Endothelial cell of umbilical vein (primary cell): ENCODE data around the gene HTR3D. TPM values are rescaled to one million over a fixed set of nuclear protein-coding genes. Genes with fewer than 3 reads are reported as not detected.

Experiments used
- BruUV-seq: library from RNA; stranded (reverse); fragments of 400-500 nt; replicated peaks from 2 replicates; lab custom pipeline; 2021; lab: Mats Ljungman, UMichigan
- CTCF ChIA-PET: fragments of 300-600, 350-600 bp; sonication (Branson Sonifier 250); formaldehyde crosslinking; loops from one replicate; lab custom pipeline; 2021; ENCODE audit warnings: antibody characterized with exemption, inconsistent platforms; lab: Charles Lee
- POLR2A ChIA-PET: fragments of 300-600, 350-600 bp; sonication (Branson Sonifier 250); formaldehyde crosslinking; loops from one replicate; lab custom pipeline; 2021; ENCODE audit warnings: antibody characterized with exemption, inconsistent platforms; lab: Charles Lee
- DNase-seq: peaks from one replicate; pipeline ENCODE4 v3.0.0-alpha.2; 2011; ENCODE audit warnings: low read depth, low spot score
- FAIRE-seq: peaks from 2 replicates; lab custom pipeline; 2011; peaks lifted over from hg19 to GRCh38; lab: Jason Lieb, UNC
- H2AFZ ChIP-seq: 2 replicates; pipeline ENCODE4 v1.6.0; 2012; ENCODE audit warnings: low read depth, low read length, control low read depth, inconsistent platforms
- H3K27ac ChIP-seq: 2 replicates; pipeline ENCODE4 v1.5.1; 2011; ENCODE audit warnings: low read depth, mild to moderate bottlenecking, control low read depth, low read length, moderate library complexity; ENCODE audit not compliant: insufficient read depth
- H3K27me3 ChIP-seq, 2 experiments: 2 replicates each; pipeline versions ENCODE4 v1.6.0 to v1.6.1; 2011; ENCODE audit warnings: low read length in 2 of 2, mixed read lengths in 1 of 2; ENCODE audit not compliant: control insufficient read depth in 2 of 2, insufficient read depth in 2 of 2
- H3K36me3 ChIP-seq, 2 experiments: 2 replicates in 1 of 2; 3 replicates in 1 of 2; pipeline ENCODE4 v1.5.1; 2011; ENCODE audit warnings: low read length in 2 of 2, mild to moderate bottlenecking in 1 of 2, moderate library complexity in 1 of 2; ENCODE audit not compliant: control insufficient read depth in 2 of 2, insufficient read depth in 2 of 2; ENCODE audit errors: extremely low read depth in 1 of 2
- H3K4me1 ChIP-seq: 3 replicates; pipeline ENCODE4 v1.5.1; 2011; ENCODE audit warnings: mild to moderate bottlenecking, low read length; ENCODE audit not compliant: control insufficient read depth, insufficient read depth; ENCODE audit errors: extremely low read depth
- H3K4me2 ChIP-seq: 2 replicates; pipeline ENCODE4 v1.6.1; 2011; ENCODE audit warnings: low read length, control low read depth, mixed read lengths; ENCODE audit not compliant: insufficient read depth
- H3K4me3 ChIP-seq, 3 experiments: fragments of 200-600 bp in 1 of 3; sonication (generic), shearing (Covaris generic) in 1 of 3; replicated peaks in 1 of 3; 2 replicates each; pipeline ENCODE4 v1.5.1; 2011 to 2016; ENCODE audit warnings: control low read depth in 3 of 3, low read length in 3 of 3, mild to moderate bottlenecking in 2 of 3, inconsistent platforms in 1 of 3, low read depth in 1 of 3, moderate library complexity in 1 of 3; ENCODE audit not compliant: insufficient read depth in 1 of 3
- H3K79me2 ChIP-seq: 2 replicates; pipeline ENCODE4 v1.6.0; 2012; ENCODE audit warnings: low read length, inconsistent platforms; ENCODE audit not compliant: control insufficient read depth, insufficient read depth
- H3K9ac ChIP-seq: replicated peaks from 2 replicates; pipeline ENCODE3; 2011; ENCODE audit warnings: low read length, control low read depth; ENCODE audit not compliant: insufficient read depth; ENCODE audit errors: extremely low read depth
- H3K9me1 ChIP-seq: replicated peaks from 3 replicates; pipeline ENCODE4 v1.6.0; 2011; ENCODE audit warnings: mild to moderate bottlenecking, low read length; ENCODE audit not compliant: control insufficient read depth, insufficient read depth; ENCODE audit errors: extremely low read depth
- H3K9me3 ChIP-seq: replicated peaks from 2 replicates; pipeline ENCODE4 v1.5.1; 2012; ENCODE audit warnings: low read length, inconsistent platforms; ENCODE audit not compliant: control insufficient read depth, insufficient read depth
- H4K20me1 ChIP-seq: replicated peaks from 2 replicates; pipeline ENCODE3; 2011; ENCODE audit warnings: mild to moderate bottlenecking, low read length; ENCODE audit not compliant: control insufficient read depth, insufficient read depth; ENCODE audit errors: extremely low read depth
- EZH2 ChIP-seq: IDR thresholded peaks from 2 replicates; pipeline ENCODE4 v1.6.1; 2012; ENCODE audit warnings: borderline replicate concordance, low read depth, mild to moderate bottlenecking, moderate library complexity, low read length, inconsistent platforms; ENCODE audit not compliant: severe bottlenecking
- FOS ChIP-seq: IDR thresholded peaks from 2 replicates; pipeline ENCODE4 v1.6.1; 2011; ENCODE audit warnings: mild to moderate bottlenecking, low read length, moderate library complexity, borderline replicate concordance; ENCODE audit not compliant: insufficient read depth
- GATA2 ChIP-seq: IDR thresholded peaks from 2 replicates; pipeline ENCODE4 v1.7.0; 2011; ENCODE audit warnings: low read depth, mild to moderate bottlenecking, moderate library complexity, mixed read lengths, low read length; ENCODE audit not compliant: insufficient read length, insufficient read depth
- JUN ChIP-seq: IDR thresholded peaks from 2 replicates; pipeline ENCODE4 v1.6.1; 2011; ENCODE audit warnings: borderline replicate concordance, low read depth; ENCODE audit not compliant: insufficient read length, insufficient read depth
- MYC ChIP-seq: IDR thresholded peaks from one replicate; pipeline ENCODE4 v1.6.1; 2011; ENCODE audit warnings: mild to moderate bottlenecking, low read depth, low read length
- POLR2AphosphoS5 ChIP-seq: IDR thresholded peaks from 2 replicates; pipeline ENCODE4 v1.6.1; 2012; ENCODE audit warnings: low read depth, mild to moderate bottlenecking, control low read depth, low read length, moderate library complexity; ENCODE audit not compliant: insufficient read depth
- dilution Hi-C: fragments of 300-500 bp; cut with MboI; formaldehyde crosslinking; loops from one replicate; pipeline ENCODE4 v1.15.0; 2019; ENCODE audit warnings: low sequenced_read_pairs; ENCODE audit not compliant: extremely low pct_ligation_motif_present
- intact Hi-C: fragments of 100-400 bp; cut with micrococcal nuclease; formaldehyde crosslinking; loops from one replicate; pipeline ENCODE4 v1.10.0; 2022
- polyA plus RNA-seq, 4 experiments: library from polyadenylated mRNA; depleted of rRNA in 3 of 4; stranded (reverse) in 3 of 4; unstranded in 1 of 4; fragments of >200 nt; gene quantifications; 2 replicates each; pipeline versions ENCODE4 v1.2.1 to v1.2.3, GENCODE V29; 2011 to 2012; ENCODE audit warnings: missing spikeins in 1 of 4
- total RNA-seq: library from RNA; stranded (reverse); gene quantifications from 2 replicates; pipeline ENCODE4 v1.2.3, GENCODE V29; 2021

Gene HTR3D
- total and polyA plus RNA-seq, 2 donors (not counting 3 experiments of a cell fraction or from before 2014, with no cell fraction given), result not detected

GRCh38 chr3:184066211-184066610 is 34.7 kb downstream of the HTR3D start:
- no TSS peak for BruUV-seq
- H3K9ac ChIP-seq, result no peak overlapping the region
- dilution Hi-C loops (no loop called here), intact Hi-C loops (no loop called here)
- no peaks in the 10 kb centered on the region for H3K36me3 ChIP-seq
- no peaks in the 10 kb centered on the region for H3K9me3 ChIP-seq
- DNase-seq, result no peak
- H3K4me1 ChIP-seq, result no peaks in the 10 kb centered on the region
- POLR2A ChIA-PET, result no interaction called here
- CTCF ChIA-PET, result no interaction called here
- no peaks in the 10 kb centered on the region for H4K20me1 ChIP-seq
- no peak overlapping the region for H2AFZ ChIP-seq
- no peak for FAIRE-seq
- no peaks in the 10 kb centered on the region for H3K9me1 ChIP-seq
- H3K4me2 ChIP-seq, result no peak overlapping the region
- H3K27ac ChIP-seq, result no peak overlapping the region
- H3K4me3 ChIP-seq, result no peak overlapping the region
- TF ChIP-seq FOS (no peak), JUN (no peak), EZH2 (no peak), MYC (no peak), POLR2AphosphoS5 (no peak)
- no peaks in the 10 kb centered on the region for H3K79me2 ChIP-seq
- peaks cover 0 to 8% of the 10 kb centered on the region in 2 experiments for H3K27me3 ChIP-seq

DNA sequence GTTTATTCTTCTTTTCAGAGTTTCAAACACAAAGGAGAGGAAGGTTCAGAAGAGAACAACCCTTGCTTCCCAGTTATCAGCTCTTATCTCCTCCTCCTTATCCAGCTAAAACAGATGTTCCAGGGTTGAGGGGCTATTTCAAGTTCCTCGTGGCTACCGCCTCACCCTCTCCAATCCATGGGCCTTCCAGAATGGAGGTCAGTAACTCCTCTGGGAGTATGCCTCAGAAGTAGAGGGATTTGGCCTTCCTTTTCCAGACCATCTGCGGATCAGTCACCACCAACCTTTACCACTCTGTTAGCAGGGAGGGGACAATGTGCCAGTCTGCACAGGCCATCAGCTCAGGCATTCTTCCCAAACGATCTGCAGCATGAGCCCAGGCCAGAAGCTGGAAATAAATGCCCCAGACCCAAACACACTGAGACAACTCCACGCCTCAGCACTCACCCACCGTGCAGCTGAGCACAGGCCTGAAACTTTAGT is 36.1 kb downstream of the HTR3D start:
- Histone ChIP-seq H2AFZ (no peak overlapping the region), H3K79me2 (no peaks in the 10 kb centered on the region), H3K27ac (no peak overlapping the region), H3K36me3 (no peaks in the 10 kb centered on the region), H3K9ac (no peak overlapping the region), H3K9me3 (no peaks in the 10 kb centered on the region), H3K4me3 (no peak overlapping the region), H3K4me1 (no peaks in the 10 kb centered on the region), H4K20me1 (no peaks in the 10 kb centered on the region), H3K9me1 (no peaks in the 10 kb centered on the region), H3K27me3 (peaks cover 0 to 8% of the 10 kb centered on the region in 2 experiments), H3K4me2 (no peak overlapping the region)
- FAIRE-seq, result no peak
- no TSS peak for BruUV-seq
- intact Hi-C loops (no loop called here), dilution Hi-C loops (no loop called here)
- ChIA-PET CTCF (interaction anchor here (1.4 kb wide), 1 partner anchor 9 kb away, joined by 3 read pairs; no protein-coding TSS in a partner anchor), POLR2A (no interaction called here)
- DNase-seq, result no peak
- no peak for TF ChIP-seq GATA2
- no peak for TF ChIP-seq EZH2
- TF ChIP-seq FOS, result no peak
- TF ChIP-seq JUN, result no peak
